ENCODE data around the gene MBD6. TPM values are rescaled to one million over a fixed set of nuclear protein-coding genes. Genes with fewer than 3 reads are reported as not detected.

Gene MBD6
- total and polyA plus RNA-seq, 2 of the 8 experiments (the other 6 are each of a cell fraction or from before 2014, with no cell fraction given) = 3.9 to 32.3 TPM

DNA sequence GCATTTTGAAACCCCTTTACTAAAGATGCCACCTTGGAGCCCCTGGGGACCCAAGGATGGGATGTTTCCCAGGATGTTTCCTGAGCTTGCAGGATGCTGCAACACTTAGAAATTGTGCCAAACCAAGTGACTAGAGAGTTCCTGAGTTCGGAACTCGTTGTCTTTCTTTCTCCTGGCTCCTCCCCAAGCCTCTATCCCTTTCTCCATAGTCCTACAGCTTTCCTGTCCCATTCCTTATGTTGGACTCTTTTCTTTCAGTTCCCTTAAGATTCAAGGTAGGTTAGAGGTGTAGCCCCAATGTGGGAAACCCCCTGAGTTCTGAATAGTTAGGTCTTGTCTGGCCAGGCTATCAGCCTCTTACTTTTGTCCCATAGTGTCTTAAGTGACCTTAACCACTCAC lies 25.9 kb downstream of the MBD6 start:
- Histone ChIP-seq H3K9ac (replicated peaks in 1 of 4; ENCODE audit: extremely low read depth in 1 of 4, low read depth in 3 of 4, low read length in 3 of 4) (no peak overlapping the region), H4K20me1 (replicated peaks in 1 of 2; ENCODE audit: control insufficient read depth in 1 of 2, insufficient read depth in 2 of 2, low read length in 2 of 2) (peaks cover 9 to 14% of the 10 kb centered on the region in 2 experiments), H3K4me3 (ENCODE audit: extremely low read depth in 1 of 4, insufficient read depth in 2 of 4, low read depth in 3 of 4, low read length in 4 of 4) (no peak overlapping the region), H2BK120ac (replicated peaks; ENCODE audit: low read depth, low read length) (no peak overlapping the region), H3K23me2 (ENCODE audit: low read depth, low read length) (peaks cover 19% of the 10 kb centered on the region), H3K9me3 (ENCODE audit: insufficient read depth in 2 of 2, low read depth in 1 of 2, low read length in 1 of 2) (no peaks in the 10 kb centered on the region), H3K36me3 (ENCODE audit: control insufficient read depth in 2 of 4, insufficient read depth in 4 of 4, low read length in 3 of 4) (no peaks in the 10 kb centered on the region), H3K18ac (ENCODE audit: extremely low read depth, low read length) (no peak overlapping the region), H3K27me3 (replicated peaks in 1 of 4; ENCODE audit: control insufficient read depth in 3 of 4, extremely low read depth in 1 of 4, insufficient read depth in 3 of 4, low read length in 3 of 4) (peaks cover 0 to 5% (median 3%) of the 10 kb centered on the region in 4 experiments; a peak in 2 of 7 replicates), H3K4me1 (replicated peaks in 1 of 4; ENCODE audit: control insufficient read depth in 3 of 4, insufficient read depth in 4 of 4, low read length in 3 of 4) (peaks cover 9 to 29% (median 12%) of the 10 kb centered on the region in 4 experiments; a peak in 6 of 7 replicates), H3K14ac (ENCODE audit: insufficient read length) (no peak overlapping the region), H4K5ac (ENCODE audit: insufficient read length, low read depth, low read length) (no peak overlapping the region), H2AFZ (ENCODE audit: low read length) (no peak overlapping the region), H4K8ac (ENCODE audit: extremely low read depth, insufficient read depth, low read length) (no peak overlapping the region), H3K4me2 (ENCODE audit: insufficient read depth in 1 of 2, low read depth in 2 of 2, low read length in 2 of 2) (peak overlapping the region in 1 of 2 experiments; percentile 69; a peak in 1 of 4 replicates), H3K79me2 (ENCODE audit: control insufficient read depth in 1 of 2, insufficient read depth in 2 of 2, low read length in 2 of 2) (peaks cover 4 to 49% of the 10 kb centered on the region in 2 experiments; a peak in 3 of 4 replicates), H2AK5ac (ENCODE audit: low read depth, low read length) (no peak overlapping the region), H3K4ac (replicated peaks; ENCODE audit: insufficient read length, low read depth, low read length) (no peak overlapping the region), H2BK15ac (ENCODE audit: low read length) (no peak overlapping the region), H3K56ac (replicated peaks; ENCODE audit: insufficient read length, low read depth, low read length) (no peak overlapping the region), H2BK5ac (ENCODE audit: low read depth, low read length) (no peak overlapping the region), H2BK12ac (ENCODE audit: low read depth, low read length) (peak overlapping the region; percentile 85; the same call in 1 of the 2 replicates), H2BK20ac (ENCODE audit: low read length) (no peak overlapping the region), H3K23ac (ENCODE audit: insufficient read length) (no peak overlapping the region), H4K91ac (replicated peaks; ENCODE audit: insufficient read length, low read length) (no peak overlapping the region), H3K27ac (ENCODE audit: low read depth, low read length) (no peak overlapping the region), H3K79me1 (ENCODE audit: low read depth, low read length) (peaks cover 10% of the 10 kb centered on the region)
- DNase-seq (ENCODE audit: low read depth in 1 of 2, low spot score in 2 of 2) (no peak), FAIRE-seq (no peak)
- WGBS, 2 experiments (ENCODE audit: extremely low coverage in 1 of 2, insufficient coverage in 1 of 2, insufficient read length in 1 of 2, insufficient replicate concordance in 2 of 2, low coverage in 1 of 2, low lambda C conversion rate in 2 of 2, missing lambda C conversion rate in 1 of 2) = 70% methylated on average over 2 of the region's 2 CpGs; no CpG with 5 or more reads in 1 of the 2 experiments
- ChIA-PET CTCF (ENCODE audit: partially characterized antibody) (interaction anchor here (0.6 kb wide), 1 partner anchor 235 kb away, joined by 3 read pairs; no protein-coding TSS in a partner anchor), POLR2A (ENCODE audit: partially characterized antibody) (interaction anchor here (1.1 to 2.0 kb wide), 3 partner anchors 11 to 28 kb away, joined by 3 to 12 read pairs (median 5); partner anchors contain the start of gene DDIT3)
- TF ChIP-seq ZNF274 (IDR thresholded peaks at IDR 0.05; ENCODE audit: borderline replicate concordance, extremely low read depth, low read length) (no peak), SUZ12 (IDR thresholded peaks at IDR 0.05; ENCODE audit: low read length) (no peak), EP300 (IDR thresholded peaks at IDR 0.05; ENCODE audit: borderline replicate concordance in 1 of 2, low read depth in 2 of 2, low read length in 2 of 2) (no peak), BCL11A (IDR thresholded peaks at IDR 0.05; ENCODE audit: low read depth in 2 of 2, low read length in 2 of 2) (no peak), RAD21 (IDR thresholded peaks at IDR 0.05 in 1 of 2, conservative IDR thresholded peaks at IDR 0.05 in 1 of 2; ENCODE audit: low read depth in 2 of 2, low read length in 2 of 2) (no peak), EGR1 (IDR thresholded peaks at IDR 0.05; ENCODE audit: borderline replicate concordance, low read depth, low read length) (no peak), PHF8 (conservative IDR thresholded peaks at IDR 0.05; ENCODE audit: low read depth, low read length) (no peak), JUN (IDR thresholded peaks at IDR 0.05; ENCODE audit: low read depth, low read length) (no peak)
- TF ChIP-seq, protein P1, sequence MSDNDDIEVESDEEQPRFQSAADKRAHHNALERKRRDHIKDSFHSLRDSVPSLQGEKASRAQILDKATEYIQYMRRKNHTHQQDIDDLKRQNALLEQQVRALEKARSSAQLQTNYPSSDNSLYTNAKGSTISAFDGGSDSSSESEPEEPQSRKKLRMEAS (IDR thresholded peaks at IDR 0.05) = no peak
- TF ChIP-seq, protein P2, sequence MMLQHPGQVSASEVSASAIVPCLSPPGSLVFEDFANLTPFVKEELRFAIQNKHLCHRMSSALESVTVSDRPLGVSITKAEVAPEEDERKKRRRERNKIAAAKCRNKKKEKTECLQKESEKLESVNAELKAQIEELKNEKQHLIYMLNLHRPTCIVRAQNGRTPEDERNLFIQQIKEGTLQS (IDR thresholded peaks at IDR 0.05; ENCODE audit: insufficient read depth, low read depth, low read length) = no peak

Data from H1 (cell line).